Loucy (cell line): Measurements from ENCODE around the gene C22orf23.

Experiments used
- CTCF ChIP-seq: fragments of 200-600 bp; sonication (generic); conservative IDR thresholded peaks from 2 replicates; pipeline ENCODE4 v1.5.1; 2014; ENCODE audit warnings: mild to moderate bottlenecking, antibody characterized with exemption, low read length
- EZH2phosphoT487 ChIP-seq: fragments of 200-600 bp; IDR thresholded peaks from 2 replicates; pipeline ENCODE4 v1.6.1; 2018; ENCODE audit warnings: antibody characterized with exemption, mild to moderate bottlenecking, moderate library complexity, borderline replicate concordance

GRCh38 chr22:37912171-37912570 is 41.2 kb downstream of the C22orf23 start:
- TF ChIP-seq CTCF = no peak
- TF ChIP-seq EZH2phosphoT487 = no peak
